ENCODE data around the gene BTRC.

The BTRC gene

DNA sequence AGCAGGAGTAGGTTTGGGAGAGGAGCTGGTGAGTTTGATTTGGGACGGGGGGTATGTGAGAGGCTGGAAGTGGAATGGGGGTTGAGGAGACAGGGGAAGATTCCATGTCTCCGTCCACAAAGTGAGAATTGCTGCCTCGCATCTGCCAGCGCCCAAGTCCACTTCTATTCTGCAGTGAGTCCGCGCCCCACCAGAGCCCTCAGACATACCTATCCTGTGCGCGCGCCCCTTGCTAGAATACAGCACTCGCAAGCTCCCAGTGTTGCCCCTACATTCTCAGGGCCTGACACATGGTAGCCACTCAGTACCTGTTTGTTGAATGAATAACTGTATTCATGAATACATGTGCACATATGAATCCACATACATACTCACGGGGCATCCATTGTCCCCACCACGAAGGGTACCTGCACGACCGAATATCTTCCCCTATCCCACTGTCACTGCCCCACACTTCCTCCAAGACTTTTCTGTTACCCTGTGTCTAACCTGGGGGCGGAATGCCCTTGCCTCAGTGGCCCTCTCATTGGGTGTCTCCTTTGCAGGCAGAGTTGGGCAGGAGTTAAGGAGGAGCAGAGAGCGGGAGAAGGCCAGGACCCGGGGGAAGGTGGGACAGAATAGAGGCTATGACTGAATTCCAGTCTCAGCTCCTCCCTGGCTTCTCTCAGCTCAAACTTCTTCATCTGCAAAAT is 214.2 kb downstream of the BTRC start:
- DNase-seq (ENCODE audit: low read depth) = no peak

DNA sequence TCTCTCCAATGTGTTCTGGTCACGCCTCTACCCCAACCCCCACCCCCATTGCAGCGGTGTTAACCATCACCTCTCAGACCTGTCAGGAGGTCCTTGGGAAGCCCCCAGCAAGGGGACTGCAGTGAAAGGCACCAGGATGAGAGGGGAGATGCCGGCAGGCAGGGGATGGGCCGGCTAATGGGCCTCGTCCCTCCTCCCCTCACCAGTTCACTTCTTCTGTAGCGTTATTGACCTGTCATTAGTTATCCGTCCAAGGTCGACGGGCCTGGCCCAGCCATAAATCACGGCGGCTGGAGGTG is 215.3 kb downstream of the BTRC start:
- DNase-seq (ENCODE audit: low read depth) = no peak

DNA sequence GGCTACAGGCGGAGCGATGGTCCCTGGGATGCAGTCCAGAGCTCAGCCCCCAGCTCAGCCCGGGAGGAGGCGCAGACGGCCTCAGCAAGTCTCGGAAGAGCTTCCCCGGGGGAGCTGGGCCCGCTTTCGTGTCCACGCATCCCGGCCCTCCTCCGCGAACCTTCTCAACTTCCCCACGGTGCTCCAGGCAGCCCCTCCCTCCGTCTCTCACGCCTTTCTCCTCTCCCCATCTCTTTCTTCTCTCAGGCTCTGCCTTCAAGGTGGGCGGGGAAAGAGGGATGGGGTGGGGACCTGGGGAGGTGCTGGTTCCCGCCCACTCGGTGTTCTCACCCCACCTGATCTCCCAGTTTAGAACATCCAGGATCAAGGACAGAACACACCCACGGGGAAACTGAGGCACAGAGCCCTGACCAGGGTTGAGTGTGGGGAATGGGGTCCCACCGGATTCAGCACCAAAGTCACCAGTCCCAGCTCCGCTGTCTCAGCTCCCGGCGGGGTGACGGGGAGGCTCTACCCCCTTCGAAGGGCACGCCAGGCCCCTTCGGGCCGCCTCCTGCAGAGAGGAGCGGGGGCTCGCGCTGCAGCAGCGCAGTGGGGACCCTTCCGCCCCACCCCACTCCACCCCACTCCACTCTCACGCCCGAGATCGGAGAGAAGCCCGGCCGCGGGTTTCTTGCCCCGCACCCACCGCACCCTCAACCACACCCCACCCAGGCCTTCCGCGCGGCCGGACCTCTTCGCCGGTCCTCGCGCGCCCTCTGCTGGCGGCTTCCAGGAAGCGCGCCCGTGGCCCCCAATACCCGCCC is 215.9 kb downstream of the BTRC start:
- DNase-seq (ENCODE audit: low read depth) = peak; percentile 64

DNA sequence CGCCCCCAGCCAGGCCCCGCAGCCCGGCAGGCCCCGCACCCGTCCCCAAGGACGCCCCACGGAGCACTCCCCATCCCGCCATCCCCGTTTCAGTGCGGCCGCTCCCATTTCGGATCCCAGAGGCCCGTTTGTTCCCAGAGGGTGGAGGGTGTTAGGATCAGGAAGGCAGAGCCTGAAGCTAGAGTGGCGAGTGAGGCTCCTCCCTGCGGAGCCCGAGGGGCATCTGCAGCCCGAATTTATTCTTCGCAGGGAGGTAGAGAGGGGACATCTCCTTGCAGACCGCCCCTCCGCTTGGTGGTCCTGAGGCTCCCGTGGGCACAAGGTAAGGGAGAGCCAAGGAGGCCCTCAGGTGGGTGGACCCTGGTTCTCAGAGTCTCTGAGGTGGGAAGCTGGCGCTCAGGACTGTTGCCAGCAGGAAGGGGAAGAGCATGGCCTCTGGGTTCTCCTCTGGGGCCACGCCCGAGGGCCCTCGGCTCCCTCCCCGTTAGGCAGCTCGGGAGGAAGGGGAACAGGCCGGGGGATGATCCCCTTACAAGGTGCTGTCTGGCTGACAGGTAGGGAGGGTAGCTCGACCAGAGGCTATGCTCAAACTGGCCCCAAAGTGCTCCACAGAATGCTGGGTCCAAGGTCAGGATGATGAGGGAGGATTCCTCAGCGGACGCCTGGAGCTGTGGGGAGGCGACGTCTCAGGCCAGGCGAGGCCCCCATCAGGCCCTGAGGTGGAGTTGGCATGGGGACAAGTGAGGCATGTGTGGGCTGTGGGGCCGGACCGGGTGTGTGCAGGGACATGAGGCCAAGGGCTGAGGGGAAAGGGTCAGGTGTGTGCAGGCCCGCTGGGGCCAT is 216.7 kb downstream of the BTRC start:
- DNase-seq (ENCODE audit: low read depth) = no peak

DNA sequence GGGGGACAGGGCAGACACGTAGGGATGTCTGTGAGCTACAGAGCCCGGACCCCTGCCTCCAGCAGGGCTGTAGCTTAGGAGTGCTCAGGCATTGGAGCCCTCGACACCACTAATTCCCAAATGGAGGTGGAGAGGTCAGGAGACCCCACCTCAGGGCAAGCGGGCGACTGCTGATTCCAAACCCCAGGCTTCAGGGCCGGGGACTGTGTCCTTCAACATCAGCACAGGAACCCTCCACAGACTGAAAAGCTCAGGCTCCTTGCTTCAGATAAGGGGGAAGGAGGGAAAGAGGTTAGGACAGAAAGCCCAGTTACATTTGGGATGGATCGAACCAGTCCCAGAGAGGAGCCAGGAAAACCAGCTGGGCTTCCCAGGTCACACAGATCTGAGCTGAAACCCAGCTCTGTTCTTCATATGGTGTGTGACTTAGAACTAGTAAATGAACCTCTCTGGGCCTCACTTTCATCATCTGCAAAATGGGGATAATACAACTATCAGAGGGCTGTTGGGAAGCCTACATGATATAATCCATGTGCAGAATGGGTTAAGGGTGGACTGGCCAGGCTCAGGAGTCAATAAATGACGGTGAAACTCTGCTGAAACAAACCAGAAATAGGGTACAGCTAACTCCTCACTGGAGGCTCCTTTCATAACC is 217.4 kb downstream of the BTRC start:
- DNase-seq (ENCODE audit: low read depth) = no peak

DNA sequence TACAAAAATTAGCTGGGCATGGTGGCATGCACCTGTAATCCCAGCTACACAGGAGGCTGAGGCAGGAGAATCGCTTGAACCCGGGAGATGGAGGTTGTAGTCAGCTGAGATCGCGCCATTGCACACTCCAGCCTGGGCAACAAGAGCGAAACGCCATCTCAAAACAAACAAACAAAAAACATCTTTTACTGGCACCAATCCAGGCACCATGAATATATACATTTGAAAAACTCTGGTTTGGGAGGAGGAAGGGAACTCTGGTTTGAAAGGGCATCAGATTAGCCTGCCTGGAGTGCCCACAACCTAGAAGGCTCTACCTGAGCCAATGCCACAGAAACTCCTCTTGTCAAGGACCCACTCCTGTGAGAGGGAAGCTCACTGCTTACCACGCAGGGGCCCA is 218.2 kb downstream of the BTRC start:
- DNase-seq (ENCODE audit: low read depth) = no peak

DNA sequence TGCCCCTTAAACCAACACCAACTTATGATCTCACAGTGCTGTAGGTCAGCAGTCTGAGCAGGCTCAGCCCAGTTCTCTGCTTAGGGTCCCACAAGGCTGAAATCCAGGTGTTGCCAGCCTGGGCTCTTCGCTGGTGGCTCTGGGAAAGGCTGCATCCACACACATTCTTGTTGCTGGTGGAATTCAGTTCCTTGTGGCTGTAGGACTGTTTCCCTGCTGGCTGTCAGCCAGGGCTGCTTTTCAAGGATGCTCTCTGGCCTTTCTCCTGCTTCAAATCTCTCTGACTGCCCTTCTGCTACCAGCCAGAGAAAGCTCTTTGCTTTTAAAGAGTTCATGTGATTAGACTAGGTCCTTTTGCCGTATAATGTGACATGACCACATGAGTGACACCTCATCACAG is 218.8 kb downstream of the BTRC start:
- no peak for DNase-seq (ENCODE audit: low read depth)

DNA sequence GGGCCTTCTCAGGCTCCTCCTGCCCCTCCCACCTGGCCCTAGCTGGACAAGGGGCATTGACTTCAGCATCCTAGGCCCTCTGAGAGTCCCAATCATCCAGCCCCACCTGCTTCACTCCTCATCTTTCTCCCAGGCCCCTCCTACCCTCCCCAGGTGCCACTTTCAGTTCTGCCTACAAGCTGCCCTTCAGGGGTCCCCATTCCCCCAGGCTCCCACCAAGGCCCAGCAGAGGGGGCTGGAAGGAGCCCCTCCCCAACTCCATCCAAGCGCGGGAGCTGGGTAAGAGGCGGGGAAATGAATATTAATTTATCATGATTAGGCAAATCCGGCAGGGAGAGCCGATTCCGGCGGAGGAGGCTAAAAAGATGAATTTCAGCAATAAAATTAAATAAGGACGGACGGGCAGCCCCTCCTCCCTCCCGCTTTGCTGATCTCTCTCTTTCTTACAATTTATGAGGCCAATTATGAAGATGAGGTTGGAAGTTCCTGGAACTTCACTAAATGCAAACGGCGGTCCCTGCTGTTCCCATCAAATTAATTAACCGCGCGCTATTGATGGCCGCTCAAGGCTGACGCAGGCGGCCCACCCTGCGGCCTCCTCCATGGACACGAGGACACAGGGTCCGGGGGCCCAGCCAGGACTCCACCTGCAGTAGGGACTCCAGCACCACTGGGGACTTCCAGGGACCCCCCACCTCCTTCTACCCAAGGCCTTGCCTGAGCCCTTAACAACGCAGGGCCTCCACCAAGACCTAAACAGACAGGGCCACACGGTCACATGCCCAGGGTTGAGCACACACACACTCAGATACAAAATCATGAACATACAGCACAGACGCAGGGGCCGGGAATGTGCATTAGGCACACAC is 220.2 kb downstream of the BTRC start:
- DNase-seq (ENCODE audit: low read depth) = no peak

DNA sequence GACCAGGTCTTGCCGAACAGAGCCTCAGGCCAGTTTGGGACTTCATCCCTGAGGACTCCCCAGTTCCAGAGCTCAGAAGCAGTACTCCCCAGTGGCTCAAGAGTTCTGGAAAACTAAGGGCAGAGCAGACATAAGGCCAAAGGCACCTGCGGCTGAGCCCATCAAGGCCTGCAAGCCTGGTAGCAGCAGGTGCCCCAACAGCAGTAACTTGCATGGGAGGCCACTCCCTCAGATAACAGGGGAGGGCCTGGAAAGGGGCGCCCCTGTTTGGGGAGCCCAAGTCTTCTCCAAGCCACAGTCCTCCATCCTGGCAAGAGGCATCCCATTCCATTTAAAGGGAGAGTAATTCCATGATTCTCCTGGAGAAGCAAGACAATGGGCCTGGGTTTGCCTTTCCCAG is 221.1 kb downstream of the BTRC start:
- DNase-seq (ENCODE audit: low read depth) = no peak

DNA sequence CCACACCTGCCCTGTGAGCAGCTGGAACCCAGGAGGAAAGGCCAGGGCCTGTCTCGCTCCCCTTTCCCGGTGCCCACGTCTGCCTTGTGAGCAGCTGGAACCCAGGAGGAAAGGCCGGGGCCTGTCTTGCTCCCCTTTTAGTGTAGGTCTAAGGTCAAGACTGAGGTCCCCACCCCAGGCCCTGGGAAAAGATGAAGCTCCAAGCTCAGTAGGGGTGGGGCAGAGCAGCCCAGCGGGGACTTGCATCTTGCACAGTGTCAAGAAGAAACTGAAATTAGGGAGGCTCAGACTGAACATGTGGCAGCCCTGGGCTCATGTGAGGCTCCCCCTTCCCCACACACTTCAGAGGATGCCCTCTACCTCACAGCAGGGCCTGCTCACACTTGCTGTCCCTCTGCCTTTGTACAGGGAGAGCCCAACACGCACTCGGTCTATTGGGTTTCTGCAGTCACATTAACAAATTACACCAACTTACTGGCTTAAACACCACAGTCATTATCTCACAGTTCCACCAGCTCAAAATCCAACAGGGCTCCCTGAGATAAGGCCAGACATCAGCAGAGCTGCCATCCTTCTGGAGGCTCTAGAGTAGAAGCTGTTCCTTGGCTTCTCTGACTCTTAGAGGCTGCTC is 221.7 kb downstream of the BTRC start:
- DNase-seq (ENCODE audit: low read depth) = no peak

DNA sequence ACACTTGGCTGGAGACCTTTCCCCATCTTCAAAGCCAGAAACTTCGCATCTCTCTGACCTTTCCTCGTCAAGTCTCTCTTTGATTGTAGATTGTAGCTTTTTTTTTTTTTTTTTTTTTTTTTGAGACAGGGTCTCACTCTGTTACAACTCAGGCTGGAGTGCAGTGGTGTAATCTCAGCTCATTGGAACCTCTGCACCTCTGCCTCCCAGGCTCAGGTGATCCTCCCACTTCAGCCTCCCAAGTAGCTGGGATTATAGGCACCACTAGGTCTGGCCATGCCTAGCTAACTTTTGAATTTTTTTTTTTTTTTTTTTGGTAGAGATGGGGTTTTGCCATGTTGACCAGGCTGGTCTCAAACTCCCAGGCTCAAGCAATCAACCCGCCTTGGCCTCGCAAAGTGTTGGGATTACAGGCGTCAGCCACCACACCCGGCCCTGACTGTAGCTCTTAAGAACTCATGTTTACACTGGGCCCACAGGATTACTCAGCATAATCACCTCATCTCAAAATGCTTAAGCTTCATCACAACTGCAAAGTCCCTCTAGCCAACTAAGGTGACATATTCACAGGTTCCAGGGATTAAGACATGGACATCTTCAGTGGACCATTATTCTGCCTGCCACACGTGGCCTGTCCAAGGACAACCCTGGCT is 222.4 kb downstream of the BTRC start:
- DNase-seq (ENCODE audit: low read depth) = no peak

DNA sequence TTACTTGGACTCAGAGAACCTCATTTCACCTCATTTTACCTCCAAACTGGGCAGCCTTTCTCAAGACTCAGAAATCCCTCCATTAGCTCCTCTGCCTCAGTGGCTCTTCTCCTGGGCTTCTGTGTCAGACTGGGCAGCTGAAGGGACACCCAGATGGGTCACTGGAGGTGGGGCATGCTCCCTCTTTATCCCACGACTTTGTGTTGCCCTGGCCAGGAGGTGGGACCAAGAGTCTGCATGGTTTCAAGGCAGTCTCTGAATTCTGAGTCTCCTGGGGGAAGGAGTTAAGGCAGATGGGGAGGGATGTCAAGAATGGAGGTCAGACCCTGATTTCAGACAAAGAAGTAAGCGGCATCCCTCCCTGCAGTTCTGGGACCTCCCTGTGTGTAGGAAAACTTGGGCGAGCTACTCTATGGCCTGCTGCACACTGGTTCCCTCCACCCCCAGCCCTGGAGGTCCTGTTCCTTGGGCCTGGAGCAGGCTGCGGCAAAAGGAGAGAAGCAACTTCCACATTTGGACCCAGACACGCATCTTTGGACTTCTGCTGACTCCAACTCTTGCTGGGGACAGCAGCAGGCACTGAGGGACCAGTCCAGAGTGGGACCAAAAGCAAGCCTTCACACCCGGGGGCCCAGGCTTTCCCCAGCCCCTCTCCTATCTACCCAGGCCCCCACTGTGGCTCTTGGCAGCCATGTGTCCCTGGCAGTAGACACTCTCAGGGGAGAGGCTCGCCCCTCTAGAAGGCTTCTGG is 223.3 kb downstream of the BTRC start:
- DNase-seq (ENCODE audit: low read depth) = no peak

DNA sequence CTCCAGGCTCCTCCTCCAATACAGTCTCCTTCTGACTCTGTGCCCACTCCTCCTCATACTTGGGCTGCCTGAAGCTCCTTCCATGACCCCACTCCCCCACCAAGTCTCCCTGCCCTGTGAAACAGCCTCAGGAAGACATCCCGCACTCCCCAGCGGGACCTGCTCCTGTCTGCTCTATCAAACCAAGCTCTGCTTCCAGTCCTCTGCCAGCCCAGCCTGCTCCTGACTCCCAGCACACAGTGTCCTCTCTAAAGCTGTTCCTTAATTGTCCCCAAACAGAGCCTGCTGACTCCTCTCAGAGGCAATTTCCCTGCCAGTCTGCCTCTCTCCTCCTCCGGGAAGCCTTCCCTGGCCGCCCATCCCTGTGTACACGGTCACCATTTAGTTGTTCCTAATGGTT is 224.2 kb downstream of the BTRC start:
- DNase-seq (ENCODE audit: low read depth) = no peak

DNA sequence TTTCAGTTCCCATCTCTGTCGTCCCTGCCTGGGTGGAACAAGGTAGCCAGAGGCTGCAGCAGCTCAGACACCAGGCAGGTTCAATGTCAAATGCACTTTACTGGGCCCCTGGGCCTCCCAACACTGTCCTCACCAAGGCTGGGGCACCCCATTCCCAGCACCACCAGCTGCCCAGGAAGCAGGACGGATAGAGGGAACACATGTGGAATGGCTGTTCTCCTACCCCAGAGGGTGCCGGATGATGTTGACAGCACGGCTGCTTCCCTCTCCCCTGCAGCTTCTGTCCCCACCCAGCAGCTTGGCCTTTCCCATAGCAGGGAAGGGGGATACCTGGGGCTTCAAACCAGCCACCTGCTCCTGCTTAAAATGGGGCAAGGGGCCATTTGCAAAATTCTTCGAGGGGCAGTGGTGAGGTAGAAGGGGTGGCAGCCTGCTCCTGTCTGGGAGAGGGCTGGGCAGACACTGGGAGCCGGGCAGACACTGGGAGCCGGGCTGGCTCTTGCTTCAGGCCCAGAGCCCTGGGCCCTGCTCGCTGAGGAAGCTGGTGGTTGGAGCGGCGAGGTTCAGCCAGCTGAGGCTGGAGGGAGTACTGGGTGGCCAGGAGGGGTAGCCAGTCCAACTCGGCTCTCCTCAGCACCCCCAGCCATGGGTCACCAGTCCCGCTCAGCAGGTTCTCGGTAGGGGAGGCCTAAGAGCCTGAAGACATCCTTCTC is 225.0 kb downstream of the BTRC start:
- DNase-seq (ENCODE audit: low read depth) = no peak

DNA sequence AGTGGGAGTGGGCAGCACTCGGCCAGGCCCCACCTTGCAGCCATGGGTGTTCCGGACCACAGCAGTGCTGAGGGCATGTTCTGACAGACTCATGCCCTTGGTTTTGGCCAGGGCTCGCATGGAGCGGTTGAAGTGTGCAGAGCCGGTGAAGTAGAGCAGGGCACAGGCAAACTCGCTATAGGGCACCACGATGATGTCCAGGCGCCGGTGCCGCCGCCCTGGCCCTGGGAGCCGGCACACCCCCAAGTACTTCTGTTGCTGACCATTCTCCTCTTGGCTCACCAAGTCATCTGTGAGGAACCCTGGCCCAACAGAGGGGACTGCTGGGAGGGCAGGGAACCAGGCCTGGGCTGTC is 225.5 kb downstream of the BTRC start:
- no peak for DNase-seq (ENCODE audit: low read depth)

DNA sequence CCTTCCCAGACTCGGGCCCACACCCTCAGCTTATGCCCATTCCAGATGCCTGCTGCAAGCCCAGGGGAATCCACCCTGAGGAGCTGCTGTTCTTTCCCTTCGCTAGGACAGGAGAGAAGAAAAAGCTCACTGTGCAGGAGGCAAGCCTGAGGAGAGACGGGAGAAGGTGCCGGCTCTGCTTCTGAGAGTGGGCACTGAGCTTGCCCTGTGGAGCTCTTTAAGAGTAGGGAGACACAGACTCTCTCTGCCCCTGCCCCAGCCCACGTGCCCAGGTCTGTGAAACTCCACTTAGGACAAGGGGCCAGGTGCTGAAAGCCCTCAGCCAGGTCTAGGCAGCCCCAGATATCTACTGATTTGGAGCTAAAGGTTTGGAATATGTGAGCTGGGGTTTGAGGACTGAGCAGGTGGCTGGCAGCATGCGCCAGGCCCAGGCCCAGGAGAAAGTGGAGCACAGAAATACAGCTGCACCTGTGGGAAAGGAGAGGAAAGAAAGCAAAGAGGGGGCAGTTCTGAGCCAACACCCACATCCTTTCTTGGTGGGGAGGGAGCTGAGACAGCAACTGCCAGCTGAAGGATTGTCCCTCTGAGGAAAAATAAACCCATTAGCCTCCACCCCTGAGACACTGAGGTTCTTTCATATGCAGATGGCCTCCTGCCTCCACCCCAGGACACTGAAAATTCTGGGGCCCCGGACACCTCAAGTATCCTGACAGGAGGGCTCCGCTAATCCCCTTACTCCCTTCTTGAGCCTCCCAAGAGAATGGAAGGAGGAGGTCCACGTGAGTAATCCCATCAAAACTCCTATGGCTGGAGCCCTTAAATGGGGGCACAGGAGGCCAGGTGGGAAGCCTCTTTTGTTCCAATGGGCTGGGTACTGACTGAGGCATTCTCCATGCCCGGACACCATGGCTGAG is 226.8 kb downstream of the BTRC start:
- no peak for DNase-seq (ENCODE audit: low read depth)

DNA sequence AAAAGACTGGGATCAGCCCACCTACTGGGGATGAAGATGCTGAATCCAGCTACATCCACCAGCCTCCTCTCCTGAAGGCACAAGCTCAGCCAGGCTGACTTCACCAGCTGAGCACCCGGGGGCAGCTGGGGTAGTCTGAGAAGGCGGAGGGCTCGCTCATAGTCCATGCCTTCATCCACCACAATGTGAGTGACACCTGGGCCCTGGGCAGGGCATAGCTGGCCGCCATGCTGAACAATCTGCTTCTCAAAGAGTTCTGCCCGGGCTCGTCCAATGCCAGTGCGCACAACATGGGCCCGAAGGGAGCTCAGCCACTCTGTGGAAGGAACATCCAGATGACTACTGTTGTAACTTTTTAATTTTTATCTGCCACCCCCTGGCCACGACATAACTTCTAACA is 231.9 kb downstream of the BTRC start:
- DNase-seq (ENCODE audit: low read depth) = no peak
